HG03175 (cell line): ENCODE measurements around the gene BTBD9.

ENCODE experiments used
- ATAC-seq: cut with Tn5 transposase; IDR thresholded peaks from one replicate; pipeline ENCODE4 v1.9.1; 2021; ENCODE audit warnings: mild to moderate bottlenecking, moderate library complexity; ENCODE audit not compliant: unreplicated experiment

Gene BTBD9

DNA sequence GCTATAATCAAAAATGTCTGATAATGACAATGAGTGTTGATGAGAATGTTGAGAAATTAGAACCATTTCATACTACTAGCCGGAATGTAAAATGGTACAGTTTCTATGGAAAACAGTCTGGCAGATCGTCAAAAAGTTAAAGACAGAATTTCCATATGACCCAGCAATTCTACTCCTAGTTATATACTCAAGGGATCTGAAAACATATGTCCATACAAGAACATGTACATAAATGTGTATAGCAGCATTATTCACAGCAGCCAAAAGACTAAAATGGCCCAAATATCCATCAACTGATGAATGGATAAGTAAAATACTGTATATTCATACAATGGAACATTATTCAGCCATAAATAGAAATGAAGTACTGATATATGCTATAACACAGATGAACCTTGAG lies 236.2 kb downstream of the BTBD9 start:
- no peak for ATAC-seq

DNA sequence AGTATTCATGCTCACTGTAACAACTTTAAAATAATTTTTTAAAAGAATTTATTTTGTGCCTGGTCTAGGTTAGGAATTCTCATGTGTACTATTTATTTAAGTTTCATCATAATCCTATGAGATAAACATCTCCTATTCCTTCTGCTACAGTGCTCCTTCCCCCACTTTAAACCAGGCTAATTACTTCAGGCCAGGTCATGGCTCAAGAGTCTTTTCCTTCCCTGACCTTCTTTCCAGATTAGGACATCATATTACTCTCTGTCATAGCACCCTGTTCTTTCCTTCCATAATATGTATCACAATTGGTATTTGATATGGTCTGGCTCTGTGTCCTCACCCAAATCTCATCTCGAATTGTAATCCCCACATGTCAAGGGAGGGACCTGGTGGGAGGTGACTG lies 239.0 kb downstream of the BTBD9 start:
- ATAC-seq: no peak

DNA sequence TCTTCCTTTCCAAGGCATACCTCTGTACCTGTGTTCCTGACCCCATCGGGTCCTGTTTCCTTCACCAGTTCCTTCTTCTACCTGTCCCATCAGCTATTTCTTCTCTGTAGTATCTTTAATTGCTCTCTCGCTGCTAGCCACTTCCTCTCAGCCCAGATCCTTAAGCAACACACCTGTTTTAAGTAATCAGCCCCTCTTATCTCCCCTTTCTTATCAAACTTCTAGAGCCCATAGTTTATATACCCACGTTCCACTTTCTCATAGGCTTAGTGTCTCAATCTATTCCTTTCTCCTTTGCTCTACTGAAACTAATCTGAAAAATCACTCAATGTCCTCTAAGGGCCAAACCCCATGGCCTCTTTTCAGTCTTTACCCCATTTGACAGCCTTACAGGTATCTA lies 239.6 kb downstream of the BTBD9 start:
- no peak for ATAC-seq

DNA sequence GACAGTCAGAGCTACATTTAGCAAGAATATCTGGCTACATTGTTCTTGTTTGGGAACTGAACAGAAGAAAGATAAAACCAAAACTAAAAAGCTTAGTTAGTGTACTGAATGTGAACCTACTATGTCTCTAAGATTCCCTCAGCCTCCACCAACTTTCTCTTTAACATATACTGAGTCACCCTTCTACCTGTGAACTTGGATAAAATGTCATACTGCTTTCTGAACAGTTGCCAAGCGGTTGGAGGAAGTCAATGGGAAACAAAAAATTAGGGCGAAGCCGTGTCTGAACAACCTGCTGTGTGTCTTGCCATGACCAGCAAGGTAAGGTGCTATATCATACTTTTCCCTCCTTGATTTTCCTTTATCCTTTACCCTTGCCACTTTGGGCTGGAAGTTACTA lies 243.5 kb downstream of the BTBD9 start:
- no peak for ATAC-seq

DNA sequence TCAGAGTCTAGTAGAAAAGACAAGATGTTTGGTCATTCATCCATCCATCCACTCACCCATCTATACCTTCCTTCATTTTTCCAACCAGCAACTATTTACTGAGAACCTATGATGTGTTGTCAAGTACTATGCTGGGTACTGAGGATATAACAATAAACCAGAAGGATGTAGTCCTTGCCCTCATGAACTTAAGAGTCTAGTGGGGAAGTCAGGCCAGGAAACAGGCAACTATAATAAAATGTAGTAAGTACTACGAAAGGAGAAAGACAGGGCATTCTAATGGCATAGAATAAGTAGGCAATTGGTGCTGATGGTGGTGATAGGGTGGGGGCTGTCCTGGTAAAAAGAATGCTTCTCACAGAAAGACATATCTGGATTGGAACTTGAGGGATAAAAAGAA lies 245.7 kb downstream of the BTBD9 start:
- no peak for ATAC-seq

DNA sequence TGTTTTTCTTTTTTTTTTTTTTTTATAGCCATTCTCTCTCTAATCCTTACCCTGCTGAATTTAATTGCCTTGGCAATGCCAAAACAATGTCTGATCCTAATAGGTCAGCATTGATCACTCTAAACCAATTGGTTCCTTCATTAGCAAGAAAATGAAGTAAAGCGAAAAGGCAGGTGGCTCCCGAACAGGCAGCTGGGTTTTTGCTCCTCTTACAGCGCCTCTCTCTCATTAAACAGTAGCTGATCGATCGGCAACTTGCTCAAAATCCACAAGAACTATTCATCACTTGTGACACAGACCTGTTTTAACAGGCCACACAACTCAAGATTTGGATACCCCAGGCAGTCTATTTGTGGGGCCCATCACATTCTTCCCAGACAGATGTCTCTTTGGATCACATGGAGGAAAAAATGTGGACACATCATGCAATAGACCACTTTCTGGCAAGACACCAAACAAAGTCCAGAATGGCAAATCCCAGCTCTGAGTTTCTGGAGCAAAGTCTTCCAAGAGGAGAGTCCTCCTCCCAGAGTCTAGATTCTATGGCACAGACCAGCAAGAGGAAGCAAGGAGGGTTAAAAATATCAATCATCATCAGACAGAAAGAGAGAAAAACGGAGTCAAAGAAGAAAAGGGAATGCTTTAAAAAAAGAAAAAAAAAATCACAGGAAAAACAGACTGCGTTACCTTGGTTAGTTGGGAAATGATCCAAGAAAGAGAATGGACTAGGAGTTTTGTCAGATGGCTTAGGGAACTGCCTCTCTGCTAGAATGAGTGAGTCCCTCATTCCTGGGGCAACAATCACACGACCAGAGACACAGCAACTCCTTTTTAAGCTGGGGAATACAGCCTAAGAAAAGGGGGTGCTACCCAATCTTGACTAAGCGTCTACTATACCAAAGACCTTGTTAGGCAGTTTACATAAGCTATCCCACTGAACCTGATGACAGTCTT lies 247.8 kb downstream of the BTBD9 start:
- no peak for ATAC-seq

DNA sequence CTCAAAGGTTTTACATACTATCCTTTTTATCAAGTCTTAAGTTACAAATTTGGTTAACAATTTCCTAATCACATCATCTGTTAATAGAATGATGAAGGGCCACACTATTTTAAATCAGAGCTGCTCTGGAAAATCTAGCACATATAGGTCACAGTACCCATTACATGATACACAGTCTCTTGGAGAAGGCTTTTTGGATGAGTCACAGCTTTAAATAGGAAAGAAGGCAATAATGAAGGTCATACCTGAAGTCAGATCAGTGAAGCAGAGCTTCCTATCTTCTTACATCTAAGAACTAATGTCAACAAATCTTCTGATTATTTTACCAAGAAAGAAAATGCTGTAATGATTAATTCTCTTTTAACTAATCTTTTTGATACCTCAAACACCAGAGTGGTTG lies 248.5 kb downstream of the BTBD9 start:
- no peak for ATAC-seq

DNA sequence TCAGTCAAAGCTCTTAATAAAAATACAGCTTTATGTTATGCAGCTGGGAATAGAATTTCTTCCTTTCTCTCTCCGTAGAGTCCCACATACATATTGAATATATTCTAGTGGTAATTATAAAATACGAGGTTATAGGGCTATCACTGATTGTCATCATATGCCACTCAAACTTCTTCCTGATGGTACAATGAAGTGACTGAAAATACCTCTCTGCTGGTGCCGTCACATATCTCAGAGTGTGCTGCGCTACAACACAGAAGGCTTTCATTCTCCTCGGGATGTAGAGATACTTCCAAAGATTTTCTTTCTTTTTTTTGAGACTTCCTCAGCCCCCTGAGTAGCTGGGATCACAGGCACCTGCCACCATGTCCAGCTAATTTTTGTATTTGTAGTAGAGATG lies 249.9 kb downstream of the BTBD9 start:
- ATAC-seq: no peak

DNA sequence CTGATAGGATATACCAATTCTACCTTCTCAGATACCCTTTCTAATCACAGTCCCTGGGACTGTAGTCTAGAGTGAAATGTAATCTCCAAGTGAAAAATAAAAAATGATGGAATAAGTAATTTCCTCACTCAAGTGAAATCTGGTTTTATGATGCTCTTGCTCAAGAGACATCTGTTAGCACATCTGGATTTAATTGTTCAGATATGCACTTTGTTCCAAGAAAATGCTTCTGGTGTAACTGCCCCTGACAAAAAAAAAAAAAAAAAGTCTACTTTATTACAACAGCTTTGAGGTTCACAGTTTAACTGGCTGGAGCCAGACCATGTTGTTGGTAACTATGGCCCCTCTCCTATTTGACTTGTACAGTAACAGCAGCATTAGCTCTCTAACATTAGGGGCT lies 251.8 kb downstream of the BTBD9 start:
- no peak for ATAC-seq

DNA sequence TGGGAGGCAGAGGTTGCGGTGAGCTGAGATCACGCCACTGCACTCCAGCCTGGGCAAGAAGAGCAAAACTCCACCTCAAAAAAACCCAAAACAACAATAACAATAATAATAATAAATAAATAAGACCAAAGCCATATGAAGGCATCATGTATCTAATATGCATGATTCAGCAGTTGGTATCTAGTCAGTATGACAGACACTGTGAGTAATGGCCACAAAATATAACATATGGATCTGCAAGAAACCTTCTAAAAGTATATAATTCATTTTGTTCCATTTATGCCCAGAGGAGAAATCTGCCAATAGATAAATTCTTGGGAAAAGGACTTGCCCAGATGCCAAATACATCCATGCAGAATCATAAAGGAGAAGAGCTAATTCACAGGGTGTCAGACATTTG lies 252.3 kb downstream of the BTBD9 start:
- ATAC-seq: no peak

DNA sequence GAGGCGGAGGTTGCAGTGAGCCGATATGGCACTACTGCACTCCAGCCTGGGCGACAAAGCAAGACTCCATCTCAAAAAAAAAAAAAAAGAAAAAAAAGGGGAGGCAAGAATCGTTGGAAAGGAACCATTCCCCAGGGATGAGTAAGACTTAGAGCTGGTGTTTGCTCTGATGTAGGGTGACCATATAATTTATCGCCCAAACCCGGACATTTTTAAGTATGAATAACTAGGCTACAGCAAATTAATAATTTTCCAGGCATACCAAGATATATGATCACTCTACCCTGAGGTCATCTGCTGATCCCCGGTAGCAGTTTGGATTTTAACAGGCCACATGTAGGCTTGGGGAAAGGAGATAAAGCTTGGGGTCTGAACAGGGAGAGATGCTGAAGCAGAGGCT lies 260.9 kb downstream of the BTBD9 start:
- no peak for ATAC-seq

DNA sequence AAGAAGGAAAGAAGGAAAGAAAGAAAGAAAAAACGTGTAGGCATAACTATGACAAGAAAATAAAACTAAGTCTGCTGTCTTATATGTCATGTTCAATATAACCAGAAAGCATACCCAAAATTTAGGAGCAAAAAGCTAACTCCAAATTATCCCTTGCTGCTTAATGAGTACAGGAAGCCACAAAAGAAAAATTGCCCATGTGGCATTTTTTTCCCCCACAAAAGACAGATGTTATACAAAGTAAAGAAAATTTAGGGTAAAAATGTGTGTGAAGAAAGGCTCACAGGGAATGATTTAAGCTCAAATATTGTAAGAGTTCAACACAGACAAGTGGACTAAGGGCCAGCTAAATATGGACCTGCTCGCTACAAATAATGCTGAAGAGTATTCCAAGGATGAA lies 263.8 kb downstream of the BTBD9 start:
- ATAC-seq: no peak

DNA sequence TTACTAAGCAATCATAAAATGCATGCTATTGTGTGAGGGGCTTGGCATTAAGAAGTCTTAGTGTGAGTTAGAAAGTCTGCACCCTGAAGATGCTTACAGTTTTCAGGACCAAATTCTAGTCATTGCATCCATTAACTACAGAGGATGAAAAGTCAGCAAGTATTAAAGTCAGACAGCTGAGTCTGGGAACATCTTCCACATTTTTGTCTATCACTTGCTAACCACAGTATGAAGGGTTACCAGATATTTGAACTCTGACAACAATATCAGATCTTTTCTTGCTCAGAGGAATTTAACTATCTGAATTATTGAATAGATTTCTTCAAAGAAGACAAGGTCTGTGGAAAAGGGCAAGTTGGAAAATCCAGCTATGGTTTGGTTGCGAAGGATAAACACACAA lies 264.4 kb downstream of the BTBD9 start:
- ATAC-seq: no peak

DNA sequence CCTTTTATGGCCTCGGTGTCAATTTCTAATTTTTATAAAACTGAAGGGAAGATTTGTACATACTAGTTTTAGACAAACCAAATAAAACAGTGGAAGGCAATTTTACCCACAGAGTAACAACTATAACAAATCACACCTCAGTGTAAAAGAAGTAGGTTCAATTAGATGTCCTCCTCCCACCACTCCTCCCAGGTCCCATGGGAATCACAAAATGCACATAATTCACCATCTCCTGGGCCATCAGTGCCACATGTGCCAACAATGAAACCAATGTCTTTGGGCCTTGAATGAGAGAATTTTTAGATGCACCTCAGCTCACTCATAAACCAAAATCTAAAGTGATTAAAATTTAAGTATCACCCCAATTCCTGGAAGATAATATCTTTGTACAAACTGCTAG lies 267.8 kb downstream of the BTBD9 start:
- no peak for ATAC-seq

DNA sequence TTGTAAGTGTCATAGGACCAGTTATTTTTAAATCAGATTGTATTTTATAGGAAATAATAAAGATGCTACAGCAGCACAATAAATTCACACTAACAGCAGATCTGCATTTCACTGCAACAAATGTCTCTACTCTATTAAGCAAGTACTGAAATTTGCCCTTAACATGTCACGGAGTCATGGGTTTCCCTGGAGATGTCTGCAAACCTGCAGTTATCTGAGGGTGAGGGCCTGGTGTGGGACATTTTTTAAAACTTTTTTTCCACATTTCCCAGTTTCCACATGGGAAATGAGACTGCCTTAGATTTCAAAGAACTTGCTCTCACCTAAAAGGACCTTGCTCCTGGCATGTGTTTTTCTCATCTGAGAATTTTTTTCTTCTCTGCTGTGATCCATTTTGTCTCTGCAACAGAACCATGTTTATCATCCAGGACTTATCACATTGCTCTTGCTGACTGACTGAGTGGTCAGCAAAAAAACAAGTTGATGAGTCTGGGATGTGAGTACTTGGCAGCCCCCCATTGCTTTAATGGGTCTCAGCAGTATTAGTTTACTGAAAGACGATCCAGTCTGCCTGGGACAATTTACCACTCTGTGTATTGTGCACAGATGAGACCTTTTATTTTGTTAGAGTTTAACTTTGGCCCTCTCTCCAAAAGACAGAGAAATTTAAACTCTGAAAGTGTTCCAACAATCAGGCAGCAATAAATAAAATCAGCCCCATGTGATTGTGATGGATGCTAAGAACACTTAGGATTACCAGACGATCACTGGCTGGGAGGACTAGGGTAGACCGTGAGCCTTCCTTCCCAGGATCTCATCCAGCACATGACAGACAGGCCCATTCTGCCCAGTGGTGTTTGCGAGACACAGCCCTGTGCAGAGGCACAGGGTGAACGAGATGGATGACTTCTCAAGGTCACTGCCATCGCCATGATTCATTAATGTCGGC lies 268.8 kb downstream of the BTBD9 start:
- ATAC-seq: no peak

DNA sequence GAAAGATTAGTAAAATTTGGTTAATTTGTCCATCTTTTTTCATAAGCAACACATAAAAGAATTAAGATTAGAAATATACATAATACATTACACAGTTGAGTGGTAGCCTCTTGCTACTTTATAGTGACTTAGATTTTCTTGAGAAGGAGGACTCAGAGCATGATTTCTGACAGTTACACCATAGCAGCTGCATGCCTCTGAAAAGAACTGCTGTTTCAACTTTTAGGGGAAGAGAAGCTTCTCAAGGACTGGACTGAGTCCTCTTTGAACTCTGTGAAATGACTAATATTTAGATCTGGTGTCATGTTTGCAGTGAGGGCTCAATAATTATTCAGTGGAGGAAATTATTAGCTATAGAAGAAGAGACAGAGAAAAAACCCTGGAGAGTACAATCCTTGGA lies 272.5 kb downstream of the BTBD9 start:
- no peak for ATAC-seq

DNA sequence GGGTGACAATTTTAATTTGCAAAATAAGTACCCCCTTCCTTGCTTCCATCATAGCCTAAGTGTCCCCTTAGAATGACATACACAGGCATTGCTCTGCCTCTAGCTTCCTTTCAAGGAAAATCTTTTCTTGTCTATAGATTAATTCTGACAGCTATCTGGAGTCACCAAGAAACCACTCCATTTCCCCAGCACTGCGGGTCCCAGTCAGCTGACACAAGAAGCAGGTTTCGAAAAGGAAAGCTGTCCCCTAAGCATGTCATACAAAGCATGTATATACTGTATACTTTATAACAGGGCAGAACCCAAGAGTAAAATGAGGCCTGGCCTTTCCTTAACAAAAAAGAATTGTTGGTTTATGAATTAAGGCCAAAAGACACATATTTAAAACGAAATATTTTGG lies 273.5 kb downstream of the BTBD9 start:
- no peak for ATAC-seq

DNA sequence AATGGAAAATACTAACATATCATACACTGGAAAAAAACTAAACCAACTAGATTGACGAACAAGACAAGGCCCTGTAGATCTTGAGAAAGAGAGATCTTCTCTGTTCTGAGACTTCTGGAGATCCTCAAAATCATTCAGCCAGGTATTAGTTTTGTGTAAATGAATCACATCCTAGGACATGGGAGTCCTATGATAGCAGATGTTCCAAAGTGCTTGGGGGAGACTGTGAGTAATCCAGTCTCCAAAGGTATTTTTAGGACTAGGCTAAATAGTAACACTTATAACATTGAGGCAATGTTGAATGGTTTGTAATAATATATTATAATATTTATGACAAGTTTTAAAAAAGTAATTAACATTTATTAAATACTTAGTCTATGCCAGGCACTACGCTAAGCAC lies 275.0 kb downstream of the BTBD9 start:
- no peak for ATAC-seq

DNA sequence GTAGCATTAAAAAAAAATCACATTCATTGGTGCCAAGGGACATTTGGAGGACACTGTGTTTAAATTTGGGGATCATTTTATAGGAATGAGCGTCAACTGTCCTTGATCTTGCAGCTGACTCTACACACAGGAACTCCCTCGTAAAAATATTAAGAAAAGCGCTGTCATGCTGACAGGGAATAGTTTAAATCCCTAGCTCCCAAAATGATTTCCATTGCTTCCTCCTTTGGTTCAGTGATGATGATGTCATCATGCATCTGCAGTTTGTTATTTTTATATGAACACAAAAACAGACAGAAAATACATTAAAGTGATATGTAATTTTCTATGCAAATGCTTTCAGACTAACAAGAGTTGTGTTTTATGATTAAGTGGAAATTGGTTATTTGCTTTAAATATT lies 275.6 kb downstream of the BTBD9 start:
- ATAC-seq: no peak

DNA sequence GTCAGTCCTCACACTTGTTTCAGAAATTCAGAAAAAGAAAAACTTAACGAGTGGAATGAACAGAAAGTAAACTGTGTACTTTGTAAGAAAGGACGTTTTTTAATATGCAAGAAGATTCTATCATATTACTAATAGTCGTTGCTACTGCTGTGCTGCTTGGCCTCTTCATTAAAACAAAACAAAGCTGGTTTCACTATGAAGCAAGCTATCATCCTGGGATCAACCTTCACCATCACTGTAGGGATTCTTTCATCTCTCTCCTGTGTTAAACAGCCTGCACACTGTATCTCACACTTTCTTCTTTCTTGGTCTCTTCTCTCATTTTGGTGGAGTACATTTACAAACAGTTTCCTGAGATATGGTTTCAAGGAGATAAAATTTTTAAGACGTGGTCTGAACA lies 284.2 kb downstream of the BTBD9 start:
- ATAC-seq: no peak

DNA sequence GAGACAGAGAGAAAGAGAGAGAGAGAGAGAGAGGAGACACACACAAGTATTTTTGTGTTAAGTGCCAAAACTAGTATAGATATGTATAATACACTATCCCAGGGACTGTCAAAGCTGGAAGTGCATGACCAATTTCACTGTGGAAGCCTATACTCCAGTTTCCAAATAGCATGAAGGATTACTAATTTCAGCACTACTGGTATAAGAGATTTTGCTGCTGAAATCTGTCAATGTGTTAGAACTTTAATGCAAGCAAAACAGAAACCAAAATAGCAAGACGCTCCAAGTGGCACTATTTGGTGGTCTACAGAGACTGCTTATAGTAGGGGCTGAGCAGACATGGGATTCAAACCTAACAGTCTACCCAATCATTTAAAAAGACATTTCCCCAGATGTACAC lies 284.8 kb downstream of the BTBD9 start:
- ATAC-seq: no peak

DNA sequence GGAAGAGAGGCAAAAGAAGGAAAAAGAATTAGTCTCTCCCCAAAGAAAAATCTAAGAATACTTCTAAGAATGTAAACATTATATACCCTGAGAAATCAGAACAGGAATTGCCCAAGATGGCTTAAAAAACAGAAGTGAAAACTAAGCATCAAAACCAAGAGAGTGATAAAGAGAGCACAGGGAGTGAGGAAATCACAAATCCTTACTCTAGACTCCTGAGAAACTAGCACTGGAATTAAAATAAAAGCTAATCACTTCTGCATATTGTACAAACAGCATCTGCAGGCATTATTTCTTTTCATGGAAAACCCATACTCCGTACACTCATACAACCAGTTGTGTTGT lies 285.7 kb downstream of the BTBD9 start:
- ATAC-seq: no peak
